GM19035 (cell line): ENCODE measurements around the gene MAP3K7.

Source experiments
- ATAC-seq: cut with Tn5 transposase; IDR thresholded peaks from one replicate; pipeline ENCODE4 v1.9.1; 2021; ENCODE audit not compliant: unreplicated experiment

The MAP3K7 gene

GRCh38 chr6:90533615-90534336 lies 53.1 kb downstream of the MAP3K7 start:
- no peak for ATAC-seq

- no peak for ATAC-seq
These were observed 56.0 kb downstream of the MAP3K7 start for GRCh38 chr6:90530882-90531281.

- ATAC-seq, result no peak
These were observed 61.5 kb downstream of the MAP3K7 start for GRCh38 chr6:90525421-90525820.

GRCh38 chr6:90523779-90524310 lies 63.0 kb downstream of the MAP3K7 start:
- no peak for ATAC-seq

- no peak for ATAC-seq
These were observed 64.9 kb downstream of the MAP3K7 start for GRCh38 chr6:90521955-90522354.

DNA sequence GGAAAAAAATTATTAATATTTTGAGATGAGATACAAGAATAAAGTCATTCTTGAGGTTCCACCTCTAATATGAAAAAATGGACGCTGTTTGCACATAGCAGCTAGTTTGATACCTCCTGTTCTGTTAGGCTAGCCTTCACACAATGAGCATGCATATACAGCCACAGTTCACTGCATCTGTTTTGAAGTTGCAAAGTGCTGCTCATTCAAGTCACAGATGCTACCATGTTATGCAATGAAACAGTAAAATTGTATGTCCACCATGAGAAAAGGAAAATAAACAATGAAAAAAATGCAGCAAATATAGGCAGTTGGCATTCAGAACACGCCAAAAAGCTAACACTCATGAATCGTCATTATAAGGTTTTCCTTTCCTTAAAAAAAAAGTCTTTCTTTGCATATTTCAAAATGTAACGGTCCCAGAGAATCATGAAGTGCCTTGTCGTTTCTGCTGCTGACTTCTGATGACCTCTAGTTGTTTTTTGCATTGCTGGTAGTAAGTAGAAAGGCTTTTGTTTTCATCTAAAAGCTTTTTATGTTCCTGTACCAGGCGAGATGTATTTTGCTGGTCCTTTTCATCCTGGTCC lies 70.7 kb downstream of the MAP3K7 start:
- no peak for ATAC-seq

GRCh38 chr6:90514496-90514895 lies 72.4 kb downstream of the MAP3K7 start:
- no peak for ATAC-seq

- no peak for ATAC-seq
These were observed 78.1 kb downstream of the MAP3K7 start for GRCh38 chr6:90508753-90509152.

GRCh38 chr6:90502866-90503407 lies 83.9 kb downstream of the MAP3K7 start:
- ATAC-seq, result no peak

GRCh38 chr6:90502381-90502780 lies 84.5 kb downstream of the MAP3K7 start:
- no peak for ATAC-seq

GRCh38 chr6:90500458-90500857 lies 86.4 kb downstream of the MAP3K7 start:
- ATAC-seq, result no peak

DNA sequence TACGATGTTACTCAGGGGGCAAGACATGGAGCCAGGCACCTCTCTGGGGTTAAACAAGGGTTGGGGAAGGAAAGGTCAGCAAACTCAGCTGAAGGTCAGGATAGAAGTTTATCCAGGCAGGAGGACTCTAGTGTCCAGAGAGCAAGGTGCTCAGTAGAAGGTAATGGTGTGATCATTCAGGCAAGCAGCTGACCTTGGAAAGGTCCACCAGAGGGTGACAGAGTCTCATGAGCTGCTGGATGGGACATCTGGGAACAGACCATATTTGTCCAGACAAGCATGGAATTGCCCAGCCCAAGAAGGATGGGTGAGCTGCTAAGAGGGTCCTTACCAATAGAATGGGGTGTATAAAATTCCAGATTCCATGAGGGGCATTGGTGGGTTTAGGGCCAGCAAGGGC lies 89.5 kb downstream of the MAP3K7 start:
- no peak for ATAC-seq

DNA sequence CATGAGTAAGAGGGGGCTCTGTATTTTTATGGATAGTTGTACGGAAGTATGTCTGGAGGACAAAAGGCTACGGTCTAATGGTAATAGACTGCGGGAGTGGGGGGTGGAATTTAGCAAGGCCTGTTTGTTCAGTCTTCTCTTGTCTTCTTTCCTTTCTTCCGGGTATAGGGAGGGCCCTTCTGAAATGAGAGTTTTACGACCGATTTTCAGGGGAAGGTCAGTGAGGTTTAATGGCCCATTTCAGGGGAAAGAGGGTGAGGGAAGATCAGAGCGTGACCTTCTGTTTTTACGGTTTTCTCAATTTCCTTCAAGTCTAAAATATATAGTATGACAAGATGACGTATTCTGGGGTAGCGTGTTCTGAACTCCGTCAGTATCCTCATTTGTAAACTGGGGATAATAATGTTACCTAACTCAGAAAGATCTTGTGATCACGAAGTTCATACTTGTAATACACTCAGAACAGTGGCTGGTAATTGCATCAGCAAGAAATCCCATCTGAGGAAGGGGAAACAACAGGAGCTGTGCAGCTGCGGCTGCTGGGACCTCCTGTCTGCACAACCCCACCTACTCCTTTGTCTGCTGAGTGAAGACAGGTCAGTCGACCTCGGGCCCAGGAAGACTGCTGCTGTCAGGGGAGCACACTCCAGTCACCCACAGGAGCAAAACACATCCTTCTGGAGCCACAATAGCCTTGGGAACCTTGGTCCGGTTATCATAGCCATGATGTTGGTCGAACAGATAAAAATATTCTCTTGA lies 90.4 kb downstream of the MAP3K7 start:
- no peak for ATAC-seq

- ATAC-seq, result no peak
These were observed 91.6 kb downstream of the MAP3K7 start for GRCh38 chr6:90495216-90495817.

DNA sequence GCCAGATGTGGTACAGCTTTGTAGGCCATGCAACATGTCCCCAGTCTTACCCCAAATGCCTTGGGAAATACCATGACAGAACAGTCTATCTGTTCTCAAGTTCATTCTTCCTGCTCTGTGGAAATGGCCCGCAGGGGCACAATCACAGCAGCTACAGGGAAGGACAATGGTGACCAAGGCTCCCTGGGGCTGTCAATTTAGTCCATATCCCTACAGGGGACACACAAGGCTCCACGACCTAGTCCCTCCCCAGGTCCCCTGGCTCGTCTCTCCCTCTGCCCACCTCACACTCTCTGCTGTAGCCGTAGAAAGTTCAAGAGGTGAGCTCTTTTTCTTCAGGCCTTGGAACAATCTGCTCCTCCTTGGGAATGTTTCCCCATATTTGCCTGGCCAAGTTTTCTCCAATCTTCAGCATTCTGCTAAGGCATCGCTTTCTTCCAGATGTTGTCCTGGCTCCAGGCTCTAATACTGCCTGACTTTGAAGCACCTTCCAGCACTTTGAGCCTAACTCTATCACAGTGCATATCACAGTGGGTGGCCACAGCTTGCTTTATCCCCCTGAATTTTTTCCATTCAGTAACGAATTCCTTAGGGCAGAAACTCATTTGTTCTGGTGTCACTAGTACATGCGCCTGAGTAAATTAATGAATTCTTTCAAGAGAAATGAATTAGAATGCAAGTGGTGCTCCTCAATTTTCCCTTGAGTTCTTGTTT lies 92.6 kb downstream of the MAP3K7 start:
- ATAC-seq, result no peak

DNA sequence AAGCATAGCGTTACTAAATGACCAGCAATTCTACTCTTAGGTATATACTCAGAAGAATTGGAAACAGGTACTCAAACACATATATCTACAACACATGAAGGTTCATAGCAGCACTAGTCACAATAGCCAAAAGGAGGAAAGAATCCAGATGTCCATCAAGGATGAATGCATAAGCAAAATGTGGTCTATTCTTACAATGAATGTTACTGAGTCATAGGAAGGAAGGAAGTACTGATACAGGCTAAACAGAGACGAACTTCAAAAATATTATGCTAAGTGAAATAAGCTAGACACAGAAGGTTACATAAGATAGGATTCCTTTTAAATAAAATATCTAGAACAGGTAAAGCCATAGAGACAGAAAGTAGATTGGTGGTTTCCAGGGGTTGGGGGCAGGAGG lies 93.5 kb downstream of the MAP3K7 start:
- ATAC-seq, result no peak

DNA sequence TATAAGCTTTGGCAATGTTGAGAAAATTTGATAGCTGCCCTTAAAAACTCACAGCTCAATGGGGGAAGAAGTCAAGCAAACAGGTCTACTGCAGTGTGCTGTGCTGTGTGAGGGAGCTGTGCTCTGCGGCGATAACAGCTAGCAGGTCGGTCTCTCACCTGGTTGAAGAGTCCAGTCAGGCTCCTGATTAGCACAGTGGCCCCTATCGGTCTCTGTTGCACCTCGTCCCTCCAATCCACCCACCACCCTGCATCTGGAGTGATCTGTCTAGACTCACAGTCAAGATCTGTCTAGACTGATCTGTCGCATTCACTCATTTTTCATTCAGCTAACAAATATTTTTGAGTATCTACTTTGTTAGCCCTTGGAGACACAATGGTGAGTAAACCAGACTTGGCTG lies 94.1 kb downstream of the MAP3K7 start:
- no peak for ATAC-seq

DNA sequence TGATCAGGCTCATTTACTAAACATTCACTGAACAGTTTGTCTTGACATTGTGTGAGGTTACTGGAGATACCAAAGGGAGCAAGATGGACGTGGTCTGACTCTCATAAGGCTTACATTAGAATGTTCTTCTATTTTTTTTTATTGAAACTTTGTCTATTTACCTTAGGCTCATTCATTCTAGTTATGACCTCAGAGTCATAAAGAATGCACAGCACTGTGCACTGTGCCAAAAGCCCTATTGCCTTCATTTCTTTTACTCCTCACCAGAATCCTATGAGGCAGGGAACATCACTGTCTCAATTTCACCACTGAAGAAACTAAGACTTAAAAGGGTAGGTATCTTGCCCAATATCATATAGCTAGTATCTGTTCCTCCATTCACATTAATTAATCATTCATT lies 94.5 kb downstream of the MAP3K7 start:
- no peak for ATAC-seq

DNA sequence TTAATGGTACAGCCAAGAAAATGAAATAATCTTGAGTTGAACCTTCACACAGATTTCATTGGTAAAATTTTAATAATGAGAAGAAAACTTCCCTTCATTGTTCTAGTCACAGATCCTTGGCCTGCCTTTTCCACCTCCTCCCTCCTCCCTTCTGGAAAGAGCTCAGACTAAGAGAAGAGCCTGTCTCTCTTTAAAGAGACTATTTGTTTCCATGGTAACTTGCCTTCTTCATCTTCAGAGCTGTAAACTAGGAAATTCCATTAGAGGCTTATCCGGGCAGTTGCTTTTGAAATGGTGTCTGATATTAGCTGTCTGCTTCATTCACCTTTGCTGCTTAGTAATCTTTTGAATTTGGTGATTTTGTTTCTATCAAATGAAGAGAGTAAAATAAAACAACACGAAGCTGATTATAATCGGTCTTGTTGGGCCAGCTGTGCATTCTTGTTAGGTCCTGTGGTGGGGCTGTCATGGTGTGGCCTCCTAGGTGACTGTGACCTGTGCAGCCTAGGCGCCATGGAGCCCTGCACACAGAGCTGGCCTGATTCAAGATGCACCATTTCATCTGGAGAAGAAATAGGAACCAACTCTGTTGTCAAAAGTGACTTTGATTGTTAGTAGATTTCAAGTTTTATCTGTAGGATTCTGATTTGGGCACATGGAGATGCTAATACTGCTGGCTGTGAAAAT lies 96.7 kb downstream of the MAP3K7 start:
- no peak for ATAC-seq

GRCh38 chr6:90488816-90489215 lies 98.1 kb downstream of the MAP3K7 start:
- no peak for ATAC-seq
